GM19239 (cell line): ENCODE results near the gene AMOTL2.

Experiments used
- DNase-seq: peaks from one replicate; pipeline ENCODE4 v3.0.0; 2011; ENCODE audit warnings: low spot score; ENCODE audit not compliant: insufficient read length
- FAIRE-seq: peaks from 2 replicates; lab custom pipeline; 2011; peaks lifted over from hg19 to GRCh38; lab: Jason Lieb, UNC

The AMOTL2 gene

GRCh38 chr3:134355416-134355815, 18.8 kb downstream of the AMOTL2 start:
- FAIRE-seq (no peak), DNase-seq (no peak)

- DNase-seq: no peak
- no peak for FAIRE-seq
These were observed 19.5 kb downstream of the AMOTL2 start for GRCh38 chr3:134354612-134355251.

- FAIRE-seq (no peak), DNase-seq (no peak)
These were observed 20.2 kb downstream of the AMOTL2 start for GRCh38 chr3:134353831-134354611.

GRCh38 chr3:134353171-134353825, 20.9 kb downstream of the AMOTL2 start:
- no peak for FAIRE-seq

GRCh38 chr3:134352031-134352671, 22.1 kb downstream of the AMOTL2 start:
- FAIRE-seq (no peak), DNase-seq (no peak)

More at GRCh38 chr3:134353171-134353825, 20.9 kb downstream of the AMOTL2 start:
- DNase-seq: no peak

- FAIRE-seq (no peak), DNase-seq (no peak)
These were observed 22.8 kb downstream of the AMOTL2 start for GRCh38 chr3:134351427-134351826.

GRCh38 chr3:134350861-134351311, 23.4 kb downstream of the AMOTL2 start:
- no peak for FAIRE-seq

GRCh38 chr3:134350266-134350665, 24.0 kb downstream of the AMOTL2 start:
- no peak for FAIRE-seq
- no peak for DNase-seq

More at GRCh38 chr3:134350861-134351311, 23.4 kb downstream of the AMOTL2 start:
- DNase-seq: no peak

GRCh38 chr3:134348524-134348923, 25.7 kb downstream of the AMOTL2 start:
- FAIRE-seq (no peak), DNase-seq (no peak)

GRCh38 chr3:134347551-134347950, 26.7 kb downstream of the AMOTL2 start:
- FAIRE-seq (no peak), DNase-seq (no peak)

- FAIRE-seq: no peak
- no peak for DNase-seq
These were observed 27.5 kb downstream of the AMOTL2 start for GRCh38 chr3:134346744-134347143.

GRCh38 chr3:134345202-134345601, 29.0 kb downstream of the AMOTL2 start:
- FAIRE-seq (no peak), DNase-seq (no peak)

GRCh38 chr3:134344560-134344959, 29.7 kb downstream of the AMOTL2 start:
- FAIRE-seq (no peak), DNase-seq (no peak)

GRCh38 chr3:134342259-134342658, 32.0 kb downstream of the AMOTL2 start:
- DNase-seq: no peak
- no peak for FAIRE-seq

GRCh38 chr3:134341389-134341788, 32.9 kb downstream of the AMOTL2 start:
- FAIRE-seq (no peak), DNase-seq (no peak)

GRCh38 chr3:134340982-134341365, 33.3 kb downstream of the AMOTL2 start:
- FAIRE-seq (no peak), DNase-seq (no peak)

GRCh38 chr3:134340362-134340981, 33.8 kb downstream of the AMOTL2 start:
- DNase-seq (no peak), FAIRE-seq (no peak)

- FAIRE-seq: no peak
- no peak for DNase-seq
These were observed 34.3 kb downstream of the AMOTL2 start for GRCh38 chr3:134339913-134340312.

- DNase-seq: no peak
- no peak for FAIRE-seq
These were observed 34.9 kb downstream of the AMOTL2 start for GRCh38 chr3:134339331-134339730.
